Activated CD4-positive, alpha-beta T cell treated with anti-CD3 and anti-CD28 coated beads, Interleukin-2, amount 50 U/mL, for 1 hour (primary cell): ENCODE data around the gene EFCAB9.
"Not testable (repeated sequence)": the region's sequence is repeated elsewhere in the genome, so short reads cannot be mapped to it uniquely, and the experiment has no call there.

Source experiments
- DNase-seq: peaks from one replicate; pipeline ENCODE4 v3.0.0-alpha.2; 2020

Gene EFCAB9

GRCh38 chr5:172188893-172189692, 4.9 kb upstream of the EFCAB9 start:
- DNase-seq = no peak

- no peak for DNase-seq
Measured at GRCh38 chr5:172189693-172190296, 4.2 kb upstream of the EFCAB9 start.

- DNase-seq = no peak
Measured at GRCh38 chr5:172194985-172195774, 1.2 kb downstream of the EFCAB9 start.

GRCh38 chr5:172197775-172198174, 3.8 kb downstream of the EFCAB9 start:
- DNase-seq = not testable (repeated sequence)

- DNase-seq = no peak
Measured at GRCh38 chr5:172199446-172199845, 5.5 kb downstream of the EFCAB9 start.

- no peak for DNase-seq
Measured at GRCh38 chr5:172200476-172200875, 6.5 kb downstream of the EFCAB9 start.

- DNase-seq = not testable (repeated sequence)
Measured at GRCh38 chr5:172205984-172206383, 12.0 kb downstream of the EFCAB9 start.

GRCh38 chr5:172207511-172207910, 13.5 kb downstream of the EFCAB9 start:
- no peak for DNase-seq

GRCh38 chr5:172209714-172210113, 15.7 kb downstream of the EFCAB9 start:
- DNase-seq = no peak

GRCh38 chr5:172211676-172212075, 17.7 kb downstream of the EFCAB9 start:
- DNase-seq = no peak

- no peak for DNase-seq
Measured at GRCh38 chr5:172213126-172213525, 19.2 kb downstream of the EFCAB9 start.

GRCh38 chr5:172216345-172216744, 22.4 kb downstream of the EFCAB9 start:
- DNase-seq = no peak

- no peak for DNase-seq
Measured at GRCh38 chr5:172219296-172219695, 25.3 kb downstream of the EFCAB9 start.

- DNase-seq = no peak
Measured at GRCh38 chr5:172223901-172224873, 30.2 kb downstream of the EFCAB9 start.

GRCh38 chr5:172224996-172225395, 31.0 kb downstream of the EFCAB9 start:
- DNase-seq = no peak

- no peak for DNase-seq
Measured at GRCh38 chr5:172229904-172230303, 35.9 kb downstream of the EFCAB9 start.

- no peak for DNase-seq
Measured at GRCh38 chr5:172234031-172234430, 40.1 kb downstream of the EFCAB9 start.

- DNase-seq = no peak
Measured at GRCh38 chr5:172235132-172235780, 41.3 kb downstream of the EFCAB9 start.

- no peak for DNase-seq
Measured at GRCh38 chr5:172235827-172236736, 42.1 kb downstream of the EFCAB9 start.

- no peak for DNase-seq
Measured at GRCh38 chr5:172238334-172238733, 44.4 kb downstream of the EFCAB9 start.

GRCh38 chr5:172243302-172243701, 49.3 kb downstream of the EFCAB9 start:
- no peak for DNase-seq
